ENCODE measurements around the gene CSTB.

- TF ChIP-seq, protein P1, sequence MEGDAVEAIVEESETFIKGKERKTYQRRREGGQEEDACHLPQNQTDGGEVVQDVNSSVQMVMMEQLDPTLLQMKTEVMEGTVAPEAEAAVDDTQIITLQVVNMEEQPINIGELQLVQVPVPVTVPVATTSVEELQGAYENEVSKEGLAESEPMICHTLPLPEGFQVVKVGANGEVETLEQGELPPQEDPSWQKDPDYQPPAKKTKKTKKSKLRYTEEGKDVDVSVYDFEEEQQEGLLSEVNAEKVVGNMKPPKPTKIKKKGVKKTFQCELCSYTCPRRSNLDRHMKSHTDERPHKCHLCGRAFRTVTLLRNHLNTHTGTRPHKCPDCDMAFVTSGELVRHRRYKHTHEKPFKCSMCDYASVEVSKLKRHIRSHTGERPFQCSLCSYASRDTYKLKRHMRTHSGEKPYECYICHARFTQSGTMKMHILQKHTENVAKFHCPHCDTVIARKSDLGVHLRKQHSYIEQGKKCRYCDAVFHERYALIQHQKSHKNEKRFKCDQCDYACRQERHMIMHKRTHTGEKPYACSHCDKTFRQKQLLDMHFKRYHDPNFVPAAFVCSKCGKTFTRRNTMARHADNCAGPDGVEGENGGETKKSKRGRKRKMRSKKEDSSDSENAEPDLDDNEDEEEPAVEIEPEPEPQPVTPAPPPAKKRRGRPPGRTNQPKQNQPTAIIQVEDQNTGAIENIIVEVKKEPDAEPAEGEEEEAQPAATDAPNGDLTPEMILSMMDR (conservative IDR thresholded peaks at IDR 0.05; ENCODE audit: low read length): no peak
- no peak for TF ChIP-seq EZH2phosphoT487 (IDR thresholded peaks at IDR 0.05; ENCODE audit: borderline replicate concordance)
Measured at GRCh38 chr21:43801006-43801783, 25.1 kb upstream of the CSTB start.

All from Loucy (cell line).